ENCODE measurements around the gene KCNT1. TPM values are rescaled to one million over a fixed set of nuclear protein-coding genes. Genes with fewer than 3 reads are reported as not detected.

KCNT1 gene
- total and polyA plus RNA-seq, 10 of the 15 experiments (the other 5 are each of a cell fraction or from before 2014, with no cell fraction given) = not detected

DNA sequence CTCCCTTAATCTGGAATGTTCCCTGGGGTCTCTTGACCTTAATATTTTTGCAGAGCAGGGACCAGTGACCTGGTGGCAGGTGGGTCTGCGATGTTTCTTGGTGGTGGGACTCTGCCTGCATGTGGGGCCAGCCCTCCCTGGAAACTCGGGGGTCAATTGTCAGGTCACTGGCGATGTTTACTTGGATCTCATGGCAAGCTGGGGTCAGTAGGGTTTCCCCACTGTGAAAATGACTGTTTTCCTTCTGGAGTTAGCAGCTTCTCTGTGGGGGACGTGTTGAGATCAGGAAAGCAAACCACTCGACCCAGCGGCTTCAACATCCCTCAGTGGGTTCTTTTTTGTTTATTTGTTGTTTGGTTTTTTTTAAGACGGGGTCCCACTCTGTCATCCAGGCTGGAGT lies 73.9 kb downstream of the KCNT1 start:
- H3K36me3 ChIP-seq (ENCODE audit: control insufficient read depth in 2 of 2, insufficient read depth in 2 of 2, low read length in 1 of 2) = no peaks in the 10 kb centered on the region
- H3K27me3 ChIP-seq (replicated peaks in 1 of 2; ENCODE audit: control insufficient read depth in 2 of 2, insufficient read depth in 2 of 2, low read length in 1 of 2) = no peaks in the 10 kb centered on the region
- H3K9me3 ChIP-seq (replicated peaks; ENCODE audit: control insufficient read depth, insufficient read depth, low read length) = no peaks in the 10 kb centered on the region
- in situ Hi-C loops (cut with MboI) = no loop called here
- H3K79me2 ChIP-seq (ENCODE audit: control insufficient read depth, insufficient read depth, low read length) = no peaks in the 10 kb centered on the region
- H2AFZ ChIP-seq (ENCODE audit: control insufficient read depth, low read depth, low read length) = no peak overlapping the region
- ChIA-PET RAD21 (ENCODE audit: unreplicated experiment) (no interaction called here), SMC1A (ENCODE audit: uncharacterized antibody, unreplicated experiment) (no interaction called here), CTCF (no interaction called here), POLR2A (no interaction called here)
- ATAC-seq (no peak), DNase-seq (ENCODE audit: low read depth, low spot score) (no peak), FAIRE-seq (no peak)
- H3K4me3 ChIP-seq = no peak overlapping the region
- no peak overlapping the region for H3K4me2 ChIP-seq (ENCODE audit: control insufficient read depth, insufficient read depth)
- TF ChIP-seq CBFB (IDR thresholded peaks at IDR 0.05; ENCODE audit: low read depth) (no peak), BCL11A (IDR thresholded peaks at IDR 0.05; ENCODE audit: low read depth, low read length) (no peak), IRF4 (IDR thresholded peaks at IDR 0.05; ENCODE audit: low read depth, low read length) (no peak), ZBED1 (IDR thresholded peaks at IDR 0.05; ENCODE audit: borderline replicate concordance) (no peak), NFYA (IDR thresholded peaks at IDR 0.05; ENCODE audit: borderline replicate concordance, low read depth, low read length) (no peak), ATF7 (IDR thresholded peaks at IDR 0.05; ENCODE audit: low read depth) (no peak), ZSCAN29 (IDR thresholded peaks at IDR 0.05) (no peak), JUND (IDR thresholded peaks at IDR 0.05; ENCODE audit: low read depth, low read length) (no peak), SMAD1 (IDR thresholded peaks at IDR 0.05; ENCODE audit: low read depth, partially characterized antibody) (no peak), CHD2 (IDR thresholded peaks at IDR 0.05; ENCODE audit: borderline replicate concordance, low read depth, low read length) (no peak), RB1 (IDR thresholded peaks at IDR 0.05; ENCODE audit: borderline replicate concordance) (no peak), NR2C2 (IDR thresholded peaks at IDR 0.05; ENCODE audit: borderline replicate concordance, control insufficient read depth, insufficient read length, low read depth) (no peak), SIX5 (IDR thresholded peaks at IDR 0.05; ENCODE audit: low read depth, low read length, severe bottlenecking) (no peak), ZNF207 (IDR thresholded peaks at IDR 0.05; ENCODE audit: borderline replicate concordance) (no peak), ZNF24 (IDR thresholded peaks at IDR 0.05) (no peak), SMAD5 (IDR thresholded peaks at IDR 0.05; ENCODE audit: low read depth) (no peak), ASH2L (IDR thresholded peaks at IDR 0.05; ENCODE audit: borderline replicate concordance, low read depth) (no peak), HDAC2 (IDR thresholded peaks at IDR 0.05) (no peak), SUPT20H (IDR thresholded peaks at IDR 0.05; ENCODE audit: borderline replicate concordance, control insufficient read depth, low read depth, low read length) (no peak)
- TF ChIP-seq, protein P1, sequence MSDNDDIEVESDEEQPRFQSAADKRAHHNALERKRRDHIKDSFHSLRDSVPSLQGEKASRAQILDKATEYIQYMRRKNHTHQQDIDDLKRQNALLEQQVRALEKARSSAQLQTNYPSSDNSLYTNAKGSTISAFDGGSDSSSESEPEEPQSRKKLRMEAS (IDR thresholded peaks at IDR 0.05; ENCODE audit: low read depth, low read length) = no peak
- intact Hi-C loops (cut with micrococcal nuclease; ENCODE audit: unreplicated experiment) = no loop called here
- 20% methylated on average over 7 of the region's 7 CpGs for WGBS (ENCODE audit: insufficient coverage, insufficient replicate concordance, low lambda C conversion rate, missing lambda C conversion rate)
- BruUV-seq (replicated peaks) = no TSS peak
- H3K27ac ChIP-seq (ENCODE audit: control insufficient read depth, insufficient read depth) = no peak overlapping the region
- H3K4me1 ChIP-seq (ENCODE audit: control insufficient read depth, insufficient read depth, low read length) = no peaks in the 10 kb centered on the region
- no peak overlapping the region for H3K9ac ChIP-seq (ENCODE audit: control insufficient read depth, insufficient read depth, low read length)
- H4K20me1 ChIP-seq (ENCODE audit: control insufficient read depth, insufficient read depth) = no peaks in the 10 kb centered on the region

Data from GM12878 (cell line).